Stimulated activated CD8-positive, alpha-beta memory T cell treated with anti-CD3 and anti-CD28 coated beads, Interleukin-15, amount 100 ng/mL, for 4 hours (primary cell): Measurements from ENCODE around the gene LGALS16.
"Not testable (repeated sequence)": the region's sequence is repeated elsewhere in the genome, so short reads cannot be mapped to it uniquely, and the experiment has no call there.

ENCODE experiments used
- DNase-seq, 2 donors: peaks; one replicate each; pipeline ENCODE4 v3.0.0-alpha.2; 2020; ENCODE audit warnings: low read depth in 2 of 2

The LGALS16 gene

DNA sequence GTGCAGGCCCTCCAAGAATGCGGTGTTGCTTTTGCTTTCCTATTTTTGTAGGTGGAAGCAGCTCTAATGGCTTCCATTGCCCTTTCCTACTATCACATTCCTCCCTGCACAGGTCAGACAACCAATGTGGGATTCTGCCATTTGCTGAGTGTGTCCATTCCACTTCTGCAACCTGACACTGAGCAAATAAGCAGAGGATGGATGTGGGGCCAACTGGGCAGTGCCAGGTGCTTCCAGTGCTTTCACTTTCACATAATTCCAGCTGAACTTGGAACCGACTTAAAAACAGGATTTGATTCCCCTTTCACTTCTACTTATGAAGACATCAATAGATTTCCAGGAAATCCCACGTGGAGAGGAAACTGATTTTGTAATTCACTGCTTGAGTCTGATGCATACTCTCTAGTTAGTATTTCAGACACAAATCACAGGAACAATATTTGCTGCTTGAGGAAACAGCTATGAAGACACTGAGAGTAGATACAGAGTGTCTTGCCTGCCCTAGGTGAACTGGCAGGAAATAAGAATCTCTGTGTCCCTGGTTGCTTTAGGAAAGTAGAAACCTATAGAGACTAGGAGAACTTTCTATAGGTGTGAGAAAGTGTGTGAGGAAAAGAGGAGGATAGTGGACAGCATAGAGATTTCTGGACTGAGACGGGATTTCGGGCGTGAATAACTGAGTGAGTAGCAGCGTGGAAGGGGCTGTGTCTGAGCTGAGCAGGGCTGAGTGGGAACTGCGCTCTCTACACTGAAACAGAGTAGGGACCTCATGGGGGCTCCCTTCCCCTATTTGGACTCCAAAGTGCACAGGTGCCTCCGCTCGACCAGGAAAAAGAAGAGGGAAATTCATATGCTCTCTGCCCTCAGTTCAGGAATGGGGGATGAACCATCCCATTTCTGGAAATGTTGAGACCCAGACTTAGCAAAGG lies 22.5 kb downstream of the LGALS16 start:
- DNase-seq = no peak

DNA sequence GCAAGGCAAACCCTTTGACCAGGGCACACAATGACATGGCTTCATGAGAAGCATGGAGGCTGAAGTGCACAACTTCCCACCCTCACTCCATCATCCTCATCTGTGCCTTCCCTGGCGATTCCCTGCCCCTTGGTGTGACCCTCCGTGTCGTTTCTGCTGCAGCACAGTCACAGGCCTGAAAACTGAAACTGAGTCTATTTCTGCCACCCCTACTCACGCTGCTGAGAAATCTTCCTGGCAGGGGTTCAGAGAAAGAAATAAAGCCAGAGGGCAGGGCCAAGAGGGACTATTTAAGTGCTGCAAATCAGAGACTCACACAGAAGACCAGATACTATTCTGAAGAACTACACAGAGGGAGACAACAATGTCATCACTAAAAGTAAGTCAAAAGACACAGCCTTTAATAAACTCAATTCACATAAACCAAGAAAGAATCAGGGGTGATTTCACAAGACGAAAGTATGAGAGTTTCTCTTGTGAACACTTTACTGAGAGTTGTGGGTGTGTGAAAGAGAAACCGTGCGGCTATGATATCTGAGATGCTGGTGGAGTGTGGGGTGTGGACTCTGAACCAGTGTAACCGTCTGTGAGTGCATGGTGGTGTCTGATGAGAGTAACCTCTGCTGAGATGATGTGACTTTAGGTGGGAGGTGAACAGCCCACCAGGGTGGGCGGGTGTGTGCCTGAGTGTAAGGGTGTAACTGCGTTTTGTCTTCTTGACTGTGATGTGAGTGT lies 23.5 kb downstream of the LGALS16 start:
- DNase-seq = peak in 1 of 2 donors; percentile 24

DNA sequence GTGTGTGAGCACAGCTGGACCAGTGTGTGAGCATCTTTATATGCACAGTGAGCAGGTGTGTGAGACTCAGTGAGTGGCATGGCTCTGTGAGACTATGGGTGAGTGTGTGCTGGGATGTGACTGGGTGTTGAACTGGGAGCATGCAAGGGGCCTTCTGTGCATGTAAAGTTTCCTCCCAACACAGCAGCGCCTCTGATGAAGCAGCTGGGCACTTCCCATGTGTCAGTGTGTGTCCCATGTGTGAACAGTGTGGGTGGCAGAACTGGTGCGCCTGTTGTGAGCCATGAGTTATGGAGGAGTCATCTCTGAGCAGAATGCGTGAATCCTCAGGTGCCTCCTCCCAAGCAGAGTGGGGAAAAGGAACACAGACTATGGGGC lies 24.1 kb downstream of the LGALS16 start:
- peak in 1 of 2 donors; percentile 18 for DNase-seq

DNA sequence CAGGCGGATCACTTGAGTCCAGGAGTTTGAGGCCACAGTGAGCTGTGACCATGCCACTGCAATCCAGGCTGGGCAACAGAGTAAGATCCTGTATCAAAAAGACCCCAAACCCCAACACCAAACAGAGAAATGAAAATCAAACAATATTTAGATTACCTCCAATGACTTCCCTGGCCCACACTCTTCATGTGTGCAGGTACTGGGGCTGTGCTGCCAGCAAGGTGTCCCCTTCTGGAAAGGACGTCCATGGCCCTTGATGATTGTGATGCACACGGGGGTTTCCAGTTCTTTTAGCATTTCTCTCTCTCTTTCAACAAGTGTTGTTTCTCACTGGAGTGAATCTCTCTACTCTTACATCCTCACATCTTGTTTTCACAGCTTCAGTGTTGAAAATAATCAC lies 24.9 kb downstream of the LGALS16 start:
- no peak for DNase-seq

- no peak for DNase-seq
Observed at GRCh38 chr19:39681416-39681815, 25.7 kb downstream of the LGALS16 start.

DNA sequence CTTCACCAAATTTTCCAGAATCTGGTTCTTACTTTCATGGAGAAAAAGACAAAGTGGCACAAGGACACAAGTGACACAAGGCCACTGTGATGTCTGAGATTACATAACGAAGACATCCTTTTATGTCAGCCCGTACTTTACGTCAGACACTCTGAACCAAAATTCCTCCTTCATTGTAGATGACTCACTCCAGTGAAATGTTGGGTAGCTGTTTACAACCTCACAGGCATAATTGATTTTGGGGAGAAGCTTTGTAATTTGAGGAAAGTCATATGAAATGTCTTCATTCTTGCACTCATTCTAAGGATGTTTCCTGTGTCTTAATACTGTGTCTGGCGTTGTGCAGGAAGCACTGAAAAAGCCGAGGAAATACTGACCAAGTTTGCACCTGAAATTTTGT lies 28.6 kb downstream of the LGALS16 start:
- DNase-seq = no peak

DNA sequence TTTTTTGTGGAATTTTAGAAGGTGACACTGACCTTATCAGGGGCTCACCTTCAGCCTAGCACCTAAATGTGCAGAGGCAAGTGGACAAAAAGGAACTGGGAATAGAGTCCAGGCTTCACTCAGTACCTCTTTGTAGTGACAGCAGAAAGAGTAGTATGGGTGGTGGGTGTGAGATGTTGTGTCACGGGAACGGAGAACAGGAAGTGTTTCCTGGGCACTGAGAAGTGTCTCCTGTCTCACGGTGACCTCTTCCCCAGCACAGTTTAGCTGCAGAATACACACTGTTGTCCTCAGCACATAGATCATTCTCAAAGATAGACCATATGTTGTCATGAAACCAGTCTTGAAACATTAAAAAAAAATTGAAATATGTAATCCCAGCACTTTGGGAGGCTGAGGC lies 31.0 kb downstream of the LGALS16 start:
- DNase-seq = no peak

GRCh38 chr19:39688637-39689036 lies 32.9 kb downstream of the LGALS16 start:
- not testable (repeated sequence) for DNase-seq

GRCh38 chr19:39692166-39692565 lies 36.5 kb downstream of the LGALS16 start:
- DNase-seq = no peak

GRCh38 chr19:39692822-39693221 lies 37.1 kb downstream of the LGALS16 start:
- DNase-seq = no peak

GRCh38 chr19:39695759-39696158 lies 40.0 kb downstream of the LGALS16 start:
- DNase-seq = no peak

GRCh38 chr19:39696387-39696786 lies 40.7 kb downstream of the LGALS16 start:
- no peak for DNase-seq

DNA sequence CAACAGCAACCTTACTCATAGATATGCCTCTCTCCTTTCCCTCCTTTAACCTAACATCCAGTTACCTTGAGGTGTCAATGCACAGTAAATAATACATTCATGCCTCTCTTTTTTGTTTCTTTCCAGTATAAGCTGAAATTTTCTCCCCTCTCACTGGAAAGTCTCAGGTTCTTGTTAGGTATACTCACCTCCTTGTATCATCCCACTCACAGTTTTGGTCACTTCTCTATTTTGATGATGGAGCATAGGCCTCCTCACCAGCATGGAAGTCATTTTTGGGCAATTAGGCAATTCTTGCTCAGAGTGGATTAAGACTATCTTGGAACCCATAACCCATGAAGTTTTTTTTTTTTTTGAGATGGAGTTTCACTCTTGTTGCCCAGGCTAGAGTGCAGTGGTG lies 42.8 kb downstream of the LGALS16 start:
- no peak for DNase-seq

- no peak for DNase-seq
Observed at GRCh38 chr19:39701291-39701690, 45.6 kb downstream of the LGALS16 start.

- no peak for DNase-seq
Observed at GRCh38 chr19:39704181-39705044, 48.7 kb downstream of the LGALS16 start, which contains the start of gene LGALS14. Gene LGALS14 (plus strand): TSS chr19:39704481. CDS start chr19:39704529, 48 bp downstream.

GRCh38 chr19:39705578-39706188 lies 50.0 kb downstream of the LGALS16 start:
- no peak for DNase-seq

- no peak for DNase-seq
Observed at GRCh38 chr19:39708594-39708993, 52.9 kb downstream of the LGALS16 start.

GRCh38 chr19:39709026-39709872 lies 53.5 kb downstream of the LGALS16 start:
- no peak for DNase-seq
